HG03066 (cell line): ENCODE results near the gene PI16.
"Not testable (repeated sequence)": the region's sequence is repeated elsewhere in the genome, so short reads cannot be mapped to it uniquely, and the experiment has no call there.

Experiments used
- ATAC-seq: cut with Tn5 transposase; IDR thresholded peaks from one replicate; pipeline ENCODE4 v1.9.1; 2021; ENCODE audit warnings: low read depth; ENCODE audit not compliant: unreplicated experiment

The PI16 gene

DNA sequence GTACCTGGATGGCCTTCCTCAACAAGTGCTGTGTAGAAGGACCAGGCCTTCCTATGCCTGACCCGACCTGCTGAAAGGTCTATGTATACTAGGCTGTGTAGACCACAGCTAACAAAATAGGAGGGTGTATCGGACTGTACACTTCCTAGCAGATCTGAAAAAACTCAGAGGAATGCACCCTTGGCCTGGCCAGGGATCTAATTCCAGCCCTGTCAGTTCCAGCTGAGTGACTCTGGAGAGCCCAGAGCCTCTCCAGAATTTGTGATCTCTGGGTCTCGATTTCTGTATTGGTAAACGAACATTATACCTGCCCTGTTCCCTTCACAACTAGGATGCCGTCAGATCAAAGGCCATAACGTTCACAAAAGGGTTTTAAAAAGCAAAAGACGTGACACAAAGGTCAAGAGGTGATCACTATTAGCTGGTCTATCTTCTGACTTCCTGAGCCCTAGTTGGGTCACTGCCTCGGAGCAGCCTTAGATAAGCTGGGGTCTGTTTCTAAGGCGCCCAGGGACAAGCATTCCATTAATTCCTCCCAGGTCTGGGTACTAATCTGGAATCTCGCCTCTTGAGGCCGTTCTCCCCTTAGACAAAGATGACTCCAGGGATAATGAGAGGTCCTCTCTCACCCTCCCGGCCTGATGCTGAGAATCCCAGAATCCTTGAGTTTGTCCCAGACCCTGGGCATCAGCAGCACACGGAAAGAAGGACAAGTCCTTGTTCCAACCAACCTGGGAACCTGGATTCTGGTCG is 17.6 kb downstream of the PI16 start:
- no peak for ATAC-seq

DNA sequence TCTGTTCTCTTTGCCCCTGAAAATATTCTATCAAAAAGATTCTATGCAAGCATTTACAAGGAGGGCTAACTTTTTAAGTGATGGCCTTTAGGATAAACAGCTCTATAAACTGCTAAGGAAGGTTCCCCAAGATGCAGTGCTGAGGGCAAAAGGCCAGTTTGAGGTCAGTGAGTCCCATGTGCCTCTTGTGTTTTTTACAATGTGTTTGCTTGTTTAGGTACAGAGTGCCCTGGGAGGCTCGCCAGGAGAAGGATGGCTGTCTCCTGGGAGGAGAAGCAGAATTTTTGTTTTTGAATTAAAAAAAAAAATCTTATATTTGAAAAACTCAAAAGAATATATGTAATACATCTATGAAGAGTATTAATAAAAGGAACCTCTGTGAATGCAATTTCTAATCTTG is 18.7 kb downstream of the PI16 start:
- ATAC-seq, result no peak

DNA sequence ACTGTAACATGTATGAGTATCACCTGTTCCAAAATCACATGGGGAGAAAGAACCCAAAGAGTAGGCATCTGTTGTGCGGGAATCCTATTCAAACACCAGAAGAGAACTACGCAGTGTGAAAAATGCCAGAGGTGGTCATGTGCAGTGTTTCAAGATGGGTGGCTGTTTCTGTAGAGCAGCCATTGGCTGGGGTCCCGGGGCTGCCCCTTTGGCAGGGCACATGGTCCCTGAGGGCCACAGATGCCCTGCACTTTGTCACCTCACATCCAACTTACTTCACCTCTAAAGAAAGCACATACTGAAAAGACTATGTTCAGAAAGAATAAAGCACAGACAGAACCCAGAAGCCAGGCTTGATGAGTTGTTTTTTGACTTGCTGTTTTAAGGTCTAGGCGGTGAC is 19.1 kb downstream of the PI16 start:
- ATAC-seq, result no peak

DNA sequence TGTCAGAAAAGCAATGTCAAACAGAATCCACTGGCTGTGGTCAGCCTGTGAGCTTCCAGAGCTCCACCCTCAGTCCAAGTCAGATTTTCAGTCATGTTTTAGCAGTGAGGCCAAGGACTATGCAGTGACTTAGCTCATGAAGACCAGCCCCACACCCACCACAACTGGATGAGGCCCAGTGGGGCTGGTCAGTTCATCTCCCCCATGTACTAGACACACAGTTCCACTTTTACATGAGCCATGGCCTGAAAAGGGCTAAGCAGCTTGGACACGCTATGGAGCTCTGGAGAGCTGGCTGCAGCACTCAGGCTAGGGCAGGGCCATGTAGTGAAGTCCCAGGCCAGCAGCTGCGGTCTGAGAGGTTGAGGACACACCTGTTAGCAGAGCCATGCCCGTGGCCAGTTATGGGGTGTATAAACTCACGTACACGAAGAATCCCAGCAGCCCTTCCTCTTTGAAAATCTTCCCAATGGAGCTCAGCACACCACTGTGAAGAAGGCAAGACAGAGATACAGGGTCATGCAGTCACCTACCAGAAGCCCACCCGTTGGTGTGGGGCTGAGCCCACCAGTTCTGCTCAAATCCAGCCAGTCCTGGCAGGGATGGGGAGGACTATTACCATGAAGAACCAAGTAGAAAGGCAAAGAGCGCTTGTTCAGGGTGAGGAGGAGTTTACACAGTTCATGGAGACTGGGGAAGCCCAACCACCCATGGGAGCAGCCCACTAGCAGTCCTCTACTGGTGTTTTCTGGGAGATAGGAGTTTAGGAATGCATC is 20.9 kb downstream of the PI16 start:
- no peak for ATAC-seq

DNA sequence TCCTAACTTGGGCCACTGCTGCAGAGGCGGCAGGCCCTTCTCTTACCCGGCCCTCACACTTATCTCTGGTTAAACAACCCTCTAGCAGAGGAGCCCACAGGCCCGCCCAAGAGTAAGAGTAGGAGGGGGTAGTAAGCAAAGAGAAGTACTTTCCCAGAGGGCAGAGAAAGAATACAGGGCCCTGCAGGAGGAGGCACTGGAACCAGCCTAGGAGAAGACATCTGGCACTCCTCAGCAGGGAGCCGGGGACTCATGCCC is 21.4 kb downstream of the PI16 start:
- ATAC-seq, result no peak

DNA sequence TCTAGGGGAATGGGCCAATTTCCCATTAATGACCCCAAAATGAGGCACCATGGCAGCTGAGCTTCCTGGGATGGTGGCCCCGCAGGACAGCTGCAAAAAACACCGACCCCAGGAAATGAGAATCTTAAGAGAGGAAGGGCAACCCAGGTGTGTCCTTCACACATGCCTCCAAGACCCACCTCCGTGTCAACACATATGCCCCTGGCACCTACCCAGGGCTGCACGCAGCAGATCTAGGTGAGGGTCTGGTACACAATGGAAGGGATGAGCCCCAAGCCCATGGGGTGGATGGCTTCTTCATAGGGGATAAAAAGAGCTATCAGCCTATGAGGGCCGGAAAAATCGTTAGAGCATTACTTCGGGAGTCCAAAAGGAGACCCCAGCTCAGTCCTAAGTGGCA is 22.0 kb downstream of the PI16 start:
- no peak for ATAC-seq

DNA sequence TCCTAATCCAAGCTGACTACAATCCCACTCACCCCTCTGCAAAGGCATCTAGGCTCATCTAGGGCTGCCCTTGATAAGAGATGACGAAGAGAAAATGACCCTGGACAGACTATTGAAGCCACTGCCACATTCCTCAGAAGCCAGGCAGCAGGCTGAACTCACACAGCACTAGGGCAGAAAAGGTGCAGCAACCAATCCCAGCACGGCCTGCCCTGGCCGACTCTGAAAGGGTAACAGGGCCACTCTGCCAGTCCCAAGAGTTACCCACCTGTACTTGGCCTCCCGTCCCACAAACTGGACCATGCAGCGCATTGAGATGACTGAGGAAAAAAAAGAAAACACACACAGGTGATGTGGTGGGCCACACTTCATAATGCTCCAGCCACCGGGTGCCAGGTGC is 22.4 kb downstream of the PI16 start:
- ATAC-seq, result no peak

DNA sequence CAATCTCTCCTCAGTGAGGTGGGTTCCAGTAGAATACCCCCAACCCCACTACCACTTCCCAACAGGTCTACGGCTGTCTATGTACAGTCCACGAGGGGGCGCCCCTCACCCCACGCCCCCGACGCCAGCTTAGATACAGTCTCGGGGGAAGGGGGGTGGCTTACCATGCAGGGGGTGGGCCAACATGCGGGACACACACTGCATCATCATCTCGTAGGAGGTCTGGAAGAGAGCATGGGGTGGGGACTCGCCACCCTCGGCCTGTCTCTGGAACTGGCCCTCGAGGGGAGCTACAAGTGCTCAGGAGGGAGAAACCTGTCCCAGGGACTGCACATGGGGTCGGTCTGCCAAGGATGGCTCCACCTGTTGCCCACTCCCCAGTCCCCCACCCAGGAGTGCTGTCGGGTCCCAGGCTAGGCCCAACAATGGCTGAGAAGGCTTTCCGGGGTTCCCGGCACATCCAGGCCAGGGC is 23.0 kb downstream of the PI16 start:
- ATAC-seq, result no peak

DNA sequence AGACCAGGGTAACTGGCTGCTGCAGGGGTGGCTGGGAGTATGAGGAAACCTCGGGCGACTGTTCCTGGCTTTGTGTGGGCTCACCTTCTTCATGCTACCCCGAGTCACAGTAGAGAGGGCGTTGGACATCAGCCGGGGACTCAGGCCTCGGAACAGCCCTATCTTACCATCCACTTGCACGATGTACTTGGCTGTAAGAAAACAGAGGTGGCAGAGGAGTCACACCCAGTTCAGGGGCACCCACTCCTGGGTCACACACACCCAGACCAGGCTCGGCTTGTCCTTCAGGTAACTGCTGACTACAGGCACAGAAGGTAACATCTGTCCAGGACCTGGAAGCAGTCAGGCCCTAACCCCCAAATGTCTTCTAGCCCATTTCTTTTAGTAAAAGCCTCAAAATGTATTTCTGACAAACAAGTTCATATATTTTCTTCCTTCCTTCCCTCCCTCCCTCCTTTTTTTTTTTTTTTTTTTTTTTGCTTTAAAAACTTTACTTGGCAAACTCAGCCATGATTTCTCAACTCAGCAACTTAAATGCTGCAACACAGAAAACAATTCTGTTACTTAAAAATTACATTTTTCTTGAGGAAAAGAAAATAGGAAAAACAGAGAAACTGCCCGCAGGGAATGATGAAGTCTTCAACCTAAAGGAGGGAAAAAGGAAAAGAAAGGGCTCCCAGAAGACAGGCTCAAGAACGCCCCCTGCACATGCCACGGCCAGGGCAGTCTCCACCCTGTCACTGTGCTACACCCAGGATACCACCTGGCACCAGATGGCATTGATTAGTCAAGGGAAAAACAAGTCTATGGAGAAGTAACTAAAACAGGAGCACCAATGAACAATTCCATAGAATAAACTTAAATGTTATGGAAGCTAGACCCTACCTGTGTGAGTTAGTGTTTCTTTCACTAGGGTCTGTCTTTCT is 24.1 kb downstream of the PI16 start:
- ATAC-seq, result no peak

DNA sequence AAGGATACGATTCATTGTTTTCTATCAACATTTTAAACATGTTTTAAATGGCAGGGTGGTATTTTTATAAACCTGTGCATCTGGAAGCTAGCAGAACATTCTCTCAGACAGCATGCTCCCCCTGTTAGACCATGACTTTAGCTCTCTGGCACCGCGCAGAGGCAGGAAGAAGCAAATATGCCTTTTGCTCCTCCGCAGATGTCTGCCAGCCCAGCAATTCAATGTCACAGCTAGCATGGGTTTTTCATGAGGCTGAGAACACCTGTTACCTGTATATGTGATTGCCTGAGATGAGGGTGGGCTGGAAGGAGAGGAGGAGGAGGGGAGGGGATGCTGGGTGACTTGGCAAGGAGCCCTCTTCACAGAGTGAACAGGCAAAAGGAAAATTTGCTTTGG is 24.8 kb downstream of the PI16 start:
- ATAC-seq, result no peak

DNA sequence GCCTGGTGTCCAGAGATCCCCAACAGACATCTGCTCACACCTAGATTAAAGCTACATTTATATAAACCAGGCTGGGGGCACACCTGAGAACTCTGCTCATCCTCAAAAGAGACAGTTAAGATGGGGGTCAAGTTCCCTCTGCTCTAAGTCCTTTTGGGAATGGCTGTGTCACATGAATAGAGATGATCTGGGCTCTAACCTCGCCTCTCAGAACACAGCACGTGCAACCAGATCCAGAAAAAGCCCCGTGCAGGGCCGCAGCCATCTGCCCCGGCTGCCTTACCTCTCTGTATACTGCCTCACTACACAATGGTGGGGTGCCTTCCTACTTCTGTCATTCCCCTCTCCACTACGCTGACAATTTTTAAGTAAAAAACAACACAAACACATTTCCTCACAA is 25.6 kb downstream of the PI16 start:
- ATAC-seq, result no peak

DNA sequence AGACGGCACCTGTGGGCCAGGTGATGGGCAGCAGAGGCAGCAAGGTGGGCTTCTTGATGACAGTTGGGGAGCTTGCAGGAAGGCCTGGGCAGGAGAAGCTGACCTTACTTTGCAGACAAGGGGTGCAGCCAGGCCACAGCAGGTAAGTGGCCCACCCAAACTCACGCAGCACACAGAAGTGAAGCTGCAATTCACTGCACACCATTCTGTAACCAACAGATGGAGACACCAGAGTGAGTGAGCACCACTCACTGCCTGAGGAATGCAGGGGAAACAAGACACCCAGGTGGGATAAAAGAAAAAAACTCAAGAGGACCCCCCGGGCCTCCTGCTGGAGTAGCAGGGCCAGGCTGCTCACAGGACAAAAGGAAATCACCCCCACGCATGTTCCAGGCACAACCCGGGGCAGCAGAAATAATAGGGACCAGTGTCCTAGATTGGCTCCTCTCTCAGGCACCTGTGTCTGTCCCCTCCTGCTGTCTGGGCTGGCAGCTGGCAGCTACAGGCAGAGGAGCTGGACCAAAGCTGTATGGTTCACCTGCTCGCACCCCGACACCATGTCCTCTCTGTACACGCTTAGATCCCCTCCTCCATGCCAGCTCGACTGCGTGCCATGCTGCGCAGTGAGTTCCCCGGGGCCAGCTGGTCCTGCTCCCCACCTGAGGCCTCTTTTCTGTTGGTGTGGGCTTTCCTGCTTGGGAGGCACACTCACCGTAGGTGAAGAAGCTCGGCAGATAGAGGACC is 26.5 kb downstream of the PI16 start:
- ATAC-seq, result no peak

DNA sequence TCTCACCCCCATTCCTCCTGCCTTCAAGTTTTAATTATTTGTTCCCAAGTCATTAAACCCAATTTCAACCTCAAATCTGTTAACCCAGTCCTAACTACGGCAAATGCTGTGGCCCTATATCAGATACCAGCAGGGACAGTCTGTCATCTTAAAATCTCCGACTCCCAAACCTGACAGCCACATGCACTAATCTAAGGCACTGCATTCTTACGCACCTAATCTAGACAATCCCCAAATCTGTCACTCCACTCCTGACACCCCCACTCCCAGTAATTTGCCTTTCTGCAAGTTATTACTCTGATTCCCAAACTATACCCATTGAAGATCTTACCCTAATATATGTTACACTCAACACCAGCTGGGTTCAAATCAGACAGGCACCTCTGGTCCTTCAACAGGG is 29.0 kb downstream of the PI16 start:
- ATAC-seq, result no peak

DNA sequence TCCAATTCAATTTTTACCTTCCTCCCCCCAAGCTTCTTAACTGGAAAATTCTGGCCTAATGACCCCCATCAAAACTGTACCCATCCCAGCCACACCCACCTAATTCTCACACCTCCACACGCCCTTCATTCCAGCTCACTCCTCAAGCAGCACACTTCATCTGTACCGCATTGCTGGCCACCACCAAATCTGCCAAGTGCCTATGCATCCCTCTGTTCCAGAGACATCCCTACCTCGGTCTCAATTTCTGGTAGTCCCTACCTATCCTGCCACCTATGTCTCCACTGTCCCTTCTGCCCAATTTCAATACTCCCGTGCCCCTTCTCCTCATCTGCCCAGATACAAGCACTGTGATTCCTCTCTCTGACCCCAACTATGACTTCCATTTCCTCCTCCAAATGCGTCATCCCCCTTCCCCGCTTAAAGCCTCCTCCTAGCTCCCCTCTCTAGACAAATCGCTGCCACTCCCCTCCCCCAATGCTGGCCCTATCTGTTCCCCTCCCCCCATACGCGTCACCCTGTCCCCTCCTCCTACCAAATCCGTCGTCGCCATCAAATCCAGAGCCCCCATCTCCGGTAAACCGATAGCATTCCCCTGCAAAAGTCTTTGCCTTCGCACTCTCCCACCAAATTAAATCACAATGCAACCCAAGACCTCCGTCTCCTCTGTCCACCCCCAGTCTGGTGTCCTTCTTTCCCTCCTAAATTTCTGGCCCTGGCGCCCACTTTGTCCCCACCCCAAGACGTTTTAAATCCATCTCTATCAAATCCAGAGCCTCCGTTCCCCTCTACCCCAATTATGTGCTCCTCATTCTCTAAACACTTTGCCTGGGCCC is 30.3 kb downstream of the PI16 start:
- no peak for ATAC-seq

DNA sequence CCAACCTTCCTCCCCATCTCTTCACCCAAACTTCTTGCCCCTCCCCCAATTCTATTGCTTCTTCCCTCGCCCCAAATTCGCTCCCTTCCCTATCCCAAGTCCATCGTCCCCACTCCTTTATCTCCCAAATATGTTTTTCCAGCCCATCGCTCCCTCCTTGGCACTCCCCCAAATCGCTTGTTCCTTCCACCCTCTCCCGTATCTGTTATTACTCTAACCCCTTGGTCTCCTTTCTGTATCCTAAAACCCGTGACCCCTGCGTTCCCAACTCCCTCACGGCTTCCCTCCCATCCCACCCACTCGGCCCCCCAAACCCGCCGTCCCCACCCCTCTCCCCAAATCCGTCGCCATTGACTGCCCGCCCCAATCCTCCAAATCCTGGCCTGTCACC is 30.9 kb downstream of the PI16 start:
- no peak for ATAC-seq

DNA sequence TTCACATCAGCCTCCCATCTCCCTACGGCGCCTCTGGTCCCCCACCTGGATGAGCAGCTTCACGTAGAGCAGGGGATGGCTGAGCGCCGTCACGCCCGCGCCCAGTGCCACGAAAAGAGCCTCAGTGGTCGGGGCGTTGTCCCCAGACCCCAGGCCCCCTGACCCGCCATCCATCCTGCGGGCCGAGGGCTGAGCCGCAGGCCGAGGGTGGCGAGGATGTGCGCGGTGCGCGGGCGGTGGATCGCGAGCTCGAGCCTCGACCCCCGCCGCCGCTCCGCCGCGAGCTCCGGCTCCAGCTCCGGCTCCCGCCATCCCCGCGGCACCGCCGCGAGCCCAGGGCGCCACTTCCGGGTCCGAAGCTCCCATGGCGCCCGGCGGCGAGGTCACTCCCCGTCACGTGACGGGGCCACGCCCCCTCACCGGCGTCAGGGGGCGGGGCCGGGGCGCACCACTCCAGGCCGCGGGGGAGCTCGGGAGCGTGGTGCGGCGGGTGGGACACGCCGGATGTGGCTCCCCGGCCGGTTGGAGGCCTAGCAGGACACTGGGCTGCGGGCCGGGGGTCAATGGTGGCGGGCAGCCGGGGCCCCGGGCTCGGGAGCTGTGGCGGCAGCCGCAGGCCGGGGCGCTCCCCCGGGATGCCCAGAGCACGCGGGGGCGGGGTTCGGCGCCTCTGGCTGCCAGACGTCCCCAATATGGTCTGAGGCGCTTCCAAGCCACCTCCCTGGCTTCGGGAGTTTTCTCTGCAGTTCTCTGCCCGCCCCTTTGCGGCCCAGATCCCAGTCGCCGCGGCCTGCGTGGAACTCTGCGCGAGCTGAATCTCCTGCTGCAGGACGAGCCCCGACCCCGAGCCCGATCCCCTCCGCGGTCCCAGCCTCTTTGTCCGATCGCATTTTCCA is 31.5 kb downstream of the PI16 start, which contains the start of gene MTCH1:
Gene MTCH1 (minus strand): TSS at position 389 of the 896 bp plus-strand sequence. CDS start 23 bp downstream, at position 366.
- peak; percentile 83 for ATAC-seq

DNA sequence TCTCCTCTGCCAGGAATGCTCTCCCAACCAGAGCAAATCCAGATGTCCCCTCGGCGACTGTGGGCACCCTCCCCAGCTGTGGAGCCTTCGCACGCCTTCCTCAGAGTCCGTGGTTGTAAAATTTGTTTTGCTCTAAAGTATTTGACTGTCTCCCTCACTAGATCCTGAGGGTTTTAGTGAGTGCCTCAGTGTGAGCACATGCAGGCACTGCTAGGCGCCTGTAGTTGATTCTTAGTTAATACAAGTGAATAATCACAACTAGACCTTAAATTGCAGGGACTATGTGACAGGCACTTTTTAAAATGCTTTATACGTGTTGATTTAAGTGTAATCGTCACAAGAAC is 32.1 kb downstream of the PI16 start:
- no peak for ATAC-seq

DNA sequence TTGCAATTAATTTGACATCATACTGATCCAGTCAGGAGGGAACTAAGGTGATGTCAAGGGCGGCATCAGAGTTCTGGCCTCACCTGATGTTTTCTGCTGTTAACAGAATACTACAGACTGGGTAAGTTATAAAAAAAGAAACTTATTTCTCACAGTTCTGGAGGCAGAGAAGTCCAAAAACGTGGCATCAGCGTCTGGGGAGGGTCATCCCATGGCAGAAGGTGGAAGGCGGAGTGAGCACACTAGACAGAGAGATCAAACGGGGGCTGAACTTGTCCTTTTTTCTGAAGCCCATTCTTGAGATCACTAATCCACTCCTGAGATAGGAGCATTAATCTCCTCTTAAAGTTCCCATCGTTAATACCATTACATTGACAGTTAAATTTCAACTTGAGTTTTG is 34.7 kb downstream of the PI16 start:
- ATAC-seq, result no peak

DNA sequence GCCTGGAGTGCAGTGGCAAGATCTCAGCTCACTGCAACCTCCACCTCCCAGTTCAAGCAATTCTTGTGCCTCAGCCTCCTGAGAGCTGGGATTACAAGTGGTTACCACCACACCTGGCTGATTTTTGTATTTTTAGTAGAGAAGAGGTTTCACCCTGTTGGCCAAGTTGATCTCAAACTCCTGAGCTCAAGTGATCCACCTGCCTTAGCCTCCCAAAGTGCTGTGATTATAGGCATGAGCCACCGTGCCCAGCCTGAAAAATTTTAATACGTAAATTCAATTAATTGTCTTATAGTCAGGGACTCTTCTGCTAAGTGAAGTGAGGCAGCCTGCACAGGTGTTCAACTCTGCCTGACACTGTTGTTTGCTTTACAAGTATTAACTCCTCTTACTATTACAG is 35.9 kb downstream of the PI16 start:
- ATAC-seq, result not testable (repeated sequence)
